GM12892 (cell line): Measurements from ENCODE around the gene IQCE.

Experiments
- DNase-seq: peaks from one replicate; pipeline ENCODE4 v3.0.0; 2011; ENCODE audit not compliant: insufficient read length
- FAIRE-seq: peaks from 2 replicates; lab custom pipeline; 2011; peaks lifted over from hg19 to GRCh38; lab: Jason Lieb, UNC
- POLR2A ChIP-seq: IDR thresholded peaks from 2 replicates; pipeline ENCODE4 v1.6.1; 2011; ENCODE audit warnings: low read depth, low read length, control low read depth
- POLR2AphosphoS5 ChIP-seq: IDR thresholded peaks from 2 replicates; pipeline ENCODE4 v1.6.1; 2011; ENCODE audit warnings: low read depth, low read length, control low read depth
- TAF1 ChIP-seq: IDR thresholded peaks from 2 replicates; pipeline ENCODE4 v1.6.1; 2011; ENCODE audit warnings: low read depth, mild to moderate bottlenecking, control low read depth, low read length, borderline replicate concordance

Gene IQCE

GRCh38 chr7:2643386-2644219 lies 84.8 kb downstream of the IQCE start:
- FAIRE-seq (no peak), DNase-seq (no peak)
- no peak for TF ChIP-seq POLR2A
- no peak for TF ChIP-seq POLR2AphosphoS5

- FAIRE-seq (no peak), DNase-seq (no peak)
- TF ChIP-seq POLR2AphosphoS5, result no peak
- TF ChIP-seq POLR2A, result no peak
- TF ChIP-seq TAF1, result no peak
Measured at GRCh38 chr7:2644220-2644561, 85.4 kb downstream of the IQCE start.

- TF ChIP-seq POLR2A (no peak), POLR2AphosphoS5 (no peak), TAF1 (no peak)
- DNase-seq (no peak), FAIRE-seq (no peak)
Measured at GRCh38 chr7:2644562-2645273, 85.9 kb downstream of the IQCE start.

- FAIRE-seq (peak; percentile 92), DNase-seq (peak; percentile 59)
- TF ChIP-seq POLR2A, result peak; percentile 65; the same call in 1 of the 2 replicates
- TF ChIP-seq POLR2AphosphoS5, result peak; percentile 53; the same call in 1 of the 2 replicates
- TF ChIP-seq TAF1, result peak; percentile 28; the same call in 1 of the 2 replicates
Measured at GRCh38 chr7:2645274-2645868, 86.6 kb downstream of the IQCE start.

- FAIRE-seq, result no peak
- DNase-seq, result no peak
- TF ChIP-seq TAF1, result no peak
- no peak for TF ChIP-seq POLR2A
- TF ChIP-seq POLR2AphosphoS5, result no peak
Measured at GRCh38 chr7:2646336-2646679, 87.5 kb downstream of the IQCE start.

GRCh38 chr7:2646680-2647571 lies 88.1 kb downstream of the IQCE start:
- no peak for TF ChIP-seq TAF1
- TF ChIP-seq POLR2A, result no peak
- no peak for TF ChIP-seq POLR2AphosphoS5
- DNase-seq (no peak), FAIRE-seq (no peak)

GRCh38 chr7:2647594-2648172 lies 88.9 kb downstream of the IQCE start:
- FAIRE-seq (no peak), DNase-seq (no peak)
- no peak for TF ChIP-seq POLR2A
- no peak for TF ChIP-seq TAF1
- no peak for TF ChIP-seq POLR2AphosphoS5

GRCh38 chr7:2649139-2649838 lies 90.5 kb downstream of the IQCE start:
- no peak for FAIRE-seq
- no peak for DNase-seq
- no peak for TF ChIP-seq POLR2AphosphoS5
- no peak for TF ChIP-seq POLR2A
- no peak for TF ChIP-seq TAF1

GRCh38 chr7:2649991-2650390 lies 91.2 kb downstream of the IQCE start:
- FAIRE-seq (no peak), DNase-seq (no peak)
- TF ChIP-seq POLR2A, result no peak
- no peak for TF ChIP-seq TAF1
- TF ChIP-seq POLR2AphosphoS5, result no peak

GRCh38 chr7:2650451-2650850 lies 91.7 kb downstream of the IQCE start:
- no peak for DNase-seq
- FAIRE-seq, result no peak
- no peak for TF ChIP-seq POLR2A

GRCh38 chr7:2651336-2651735 lies 92.6 kb downstream of the IQCE start:
- TF ChIP-seq TAF1 (no peak), POLR2A (no peak), POLR2AphosphoS5 (no peak)
- DNase-seq (no peak), FAIRE-seq (no peak)
